ENCODE results near the gene SEMA4C. TPM values are rescaled to one million over a fixed set of nuclear protein-coding genes. Genes with fewer than 3 reads are reported as not detected.

Gene SEMA4C
- total and polyA plus RNA-seq, 2 of the 4 experiments (the other 2 are of a cell fraction) = 15.8 to 24.3 TPM

GRCh38 chr2:96824079-96824870 is 45.6 kb downstream of the SEMA4C start (continued):
- TF ChIP-seq NFE2L2 (IDR thresholded peaks at IDR 0.05; ENCODE audit: low read depth, low read length) = no peak

GRCh38 chr2:96823198-96823597 is 46.7 kb downstream of the SEMA4C start:
- dilution Hi-C loops (cut with HindIII; ENCODE audit: low sequenced_read_pairs, unreplicated experiment) (no loop called here), intact Hi-C loops (cut with micrococcal nuclease) (no loop called here), in situ Hi-C loops (cut with MboI; ENCODE audit: low sequenced_read_pairs) (no loop called here)
- Histone ChIP-seq H4K8ac (ENCODE audit: low read depth in 2 of 2, low read length in 2 of 2) (no peak overlapping the region), H3K79me1 (ENCODE audit: low read depth in 1 of 2, low read length in 2 of 2) (peaks cover 16 to 54% of the 10 kb centered on the region in 2 experiments), H3K23ac (ENCODE audit: low read depth, low read length) (no peak overlapping the region), H3K4me3 (ENCODE audit: insufficient read depth, low read depth, low read length) (no peak overlapping the region), H2BK15ac (ENCODE audit: low read depth, low read length) (no peak overlapping the region), H3K36me3 (ENCODE audit: control insufficient read depth, insufficient read depth, low read length) (peaks cover 17% of the 10 kb centered on the region), H3K4ac (ENCODE audit: low read depth, low read length) (peak overlapping the region; percentile 67), H4K91ac (ENCODE audit: insufficient read depth, low read depth, low read length) (no peak overlapping the region), H4K5ac (ENCODE audit: low read depth, low read length) (no peak overlapping the region), H3K4me2 (ENCODE audit: low read depth, low read length) (no peak overlapping the region), H3K9ac (ENCODE audit: low read depth, low read length) (no peak overlapping the region), H2AK5ac (ENCODE audit: low read depth, low read length) (peak overlapping the region; percentile 60), H4K20me1 (ENCODE audit: insufficient read depth, low read length) (peaks cover 48% of the 10 kb centered on the region), H3K9me3 (ENCODE audit: control insufficient read depth, insufficient read depth, low read length) (no peaks in the 10 kb centered on the region), H2AK9ac (replicated peaks; ENCODE audit: low read depth, low read length, poor library complexity) (peak overlapping the region; percentile 82), H2BK20ac (ENCODE audit: low read depth, low read length) (peak overlapping the region; percentile 75), H3K9me1 (ENCODE audit: insufficient read depth, low read length) (peaks cover 12% of the 10 kb centered on the region; the same call in 1 of the 2 replicates), H2BK5ac (ENCODE audit: low read depth, low read length, poor library complexity, severe bottlenecking) (no peak overlapping the region), H3K14ac (replicated peaks; ENCODE audit: low read depth, low read length) (no peak overlapping the region), H3K56ac (ENCODE audit: extremely low read depth, insufficient read depth, low read length) (no peak overlapping the region), H3K27ac (ENCODE audit: insufficient read depth, low read length) (no peak overlapping the region), H3K18ac (ENCODE audit: low read depth, low read length) (peak overlapping the region; percentile 2; the same call in 1 of the 2 replicates), H3K27me3 (ENCODE audit: control insufficient read depth, insufficient read depth, low read length) (no peaks in the 10 kb centered on the region), H3K4me1 (ENCODE audit: control insufficient read depth, insufficient read depth, low read length) (peaks cover 8% of the 10 kb centered on the region; the same call in 1 of the 2 replicates), H2AFZ (replicated peaks; ENCODE audit: low read length, poor library complexity) (no peak overlapping the region), H2BK120ac (ENCODE audit: low read depth, low read length) (no peak overlapping the region; the same call in 1 of the 2 replicates)
- no peak for ATAC-seq (ENCODE audit: low read depth)
- no peak for TF ChIP-seq MAFK (IDR thresholded peaks at IDR 0.05; ENCODE audit: low read depth, low read length)
- TF ChIP-seq MXI1 (IDR thresholded peaks at IDR 0.05; ENCODE audit: borderline replicate concordance, low read depth, low read length) = no peak
- TF ChIP-seq CHD1 (IDR thresholded peaks at IDR 0.05; ENCODE audit: low read depth, low read length) = no peak
- no peak for TF ChIP-seq RAD21 (IDR thresholded peaks at IDR 0.05; ENCODE audit: low read length)
- TF ChIP-seq FOS (IDR thresholded peaks at IDR 0.05; ENCODE audit: low read depth, low read length) = no peak
- TF ChIP-seq POLR2A (IDR thresholded peaks at IDR 0.05; ENCODE audit: low read depth, low read length) = no peak
- no peak for TF ChIP-seq CTCF (conservative IDR thresholded peaks at IDR 0.05; ENCODE audit: low read depth, low read length)
- no peak for TF ChIP-seq USF2 (IDR thresholded peaks at IDR 0.05; ENCODE audit: low read depth, low read length)
- no peak for TF ChIP-seq MAZ (IDR thresholded peaks at IDR 0.05; ENCODE audit: borderline replicate concordance, low read depth, low read length)
- no peak for TF ChIP-seq RCOR1 (IDR thresholded peaks at IDR 0.05; ENCODE audit: insufficient replicate concordance, low read length)
- ChIA-PET POLR2A (ENCODE audit: unreplicated experiment) (no interaction called here), CTCF (interaction anchor here (1.2 kb wide), 1 partner anchor 10 kb away, joined by 5 read pairs; no protein-coding TSS in a partner anchor)
- WGBS, 2 experiments (ENCODE audit: extremely low coverage in 2 of 2, insufficient read length in 1 of 2) = no CpG with 5 or more reads among the region's 11 CpGs
- no TSS peak for BruUV-seq (replicated peaks)
- no peak for DNase-seq
